Body of pancreas (tissue), 4 donors: Measurements from ENCODE around the gene CAB39L.

Experiments
- CTCF ChIP-seq, 7 experiments: fragments of 450-650 bp in 4 of 7; fragments of 200-600 bp in 3 of 7; sonication (generic) in 3 of 7; IDR thresholded peaks; one replicate each; pipeline ENCODE4 v1.5.1; 2016 to 2019; ENCODE audit warnings: antibody characterized with exemption in 7 of 7
- POLR2A ChIP-seq, 3 donors: fragments of 450-650 bp; IDR thresholded peaks; one replicate each; pipeline ENCODE4 v1.6.1; 2016; ENCODE audit warnings: antibody characterized with exemption in 3 of 3, mild to moderate bottlenecking in 2 of 3

GRCh38 chr13:49298416-49298815 lies 145.4 kb downstream of the CAB39L start:
- TF ChIP-seq CTCF (IDR thresholded peaks at IDR 0.05) (no peak), POLR2A (IDR thresholded peaks at IDR 0.05) (no peak)
